Superior temporal gyrus (tissue), 1 donor: Measurements from ENCODE around the gene PYGO1.
"Not testable (repeated sequence)": the region's sequence is repeated elsewhere in the genome, so short reads cannot be mapped to it uniquely, and the experiment has no call there.

ENCODE experiments used
- DNase-seq: peaks from one replicate; pipeline ENCODE4 v3.0.0-alpha.2; 2016; ENCODE audit errors: extremely low spot score

The PYGO1 gene

GRCh38 chr15:55507567-55507966 lies 80.6 kb downstream of the PYGO1 start:
- DNase-seq: no peak

- DNase-seq: not testable (repeated sequence)
Observed at GRCh38 chr15:55505407-55505806, 82.7 kb downstream of the PYGO1 start.

DNA sequence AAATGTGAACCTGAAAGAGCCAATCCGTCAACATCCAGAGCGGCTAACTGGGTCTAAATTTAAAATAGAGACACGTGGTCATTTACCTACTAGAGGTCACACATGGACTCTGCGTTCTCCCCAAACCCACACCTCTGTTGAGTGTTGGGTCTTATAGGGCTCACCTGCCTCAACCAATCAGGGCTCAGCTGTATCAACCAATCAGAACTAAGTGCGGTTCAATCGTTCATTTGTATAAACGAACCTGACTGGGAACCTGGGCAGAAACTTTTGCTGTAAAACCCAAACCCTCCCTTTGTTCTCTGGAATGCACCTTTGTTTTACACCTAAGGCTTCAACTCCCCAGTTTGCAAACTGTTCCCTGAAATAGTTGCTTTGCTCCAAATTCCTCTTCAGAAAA lies 89.0 kb downstream of the PYGO1 start:
- no peak for DNase-seq

DNA sequence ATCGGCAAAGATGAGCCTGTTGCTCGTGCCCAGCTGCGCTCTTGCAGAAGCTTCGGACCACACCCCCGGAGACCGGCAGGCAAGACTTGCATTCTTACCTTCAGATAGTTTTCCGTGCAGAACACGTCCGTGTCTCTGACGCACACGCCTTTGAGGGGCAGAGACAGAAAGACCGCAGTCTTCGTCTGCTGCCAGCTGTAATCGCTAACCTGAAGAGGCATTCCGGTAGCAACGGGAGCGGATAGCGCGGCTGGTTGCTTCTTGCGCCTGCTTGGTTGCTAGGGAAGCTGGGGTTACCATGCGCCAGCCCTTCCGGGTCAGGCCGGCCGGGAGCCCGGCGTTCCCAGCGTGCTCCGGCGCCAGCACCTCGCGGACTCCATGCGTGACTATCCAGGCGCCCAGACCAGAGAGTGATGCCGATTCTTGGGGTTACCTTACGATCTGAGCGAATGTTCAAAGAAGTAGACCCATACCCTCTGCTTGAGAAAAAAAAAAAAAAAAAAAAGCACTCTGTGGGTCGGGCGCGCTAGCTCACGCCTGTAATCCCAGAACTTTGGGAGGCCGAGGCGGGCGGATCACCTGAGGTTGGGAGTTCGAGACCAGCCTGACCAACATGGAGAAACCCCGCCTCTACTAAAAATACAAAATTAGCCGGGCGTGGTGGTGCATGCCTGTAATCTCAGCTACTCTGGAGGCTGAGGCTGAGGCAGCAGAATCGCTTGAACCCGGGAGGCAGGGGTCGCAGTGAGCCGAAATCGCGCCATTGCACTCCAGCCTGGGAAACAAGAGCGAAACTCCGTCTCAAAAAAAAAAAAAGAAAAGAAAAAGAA lies 89.8 kb downstream of the PYGO1 start:
- peak; percentile 76 for DNase-seq

DNA sequence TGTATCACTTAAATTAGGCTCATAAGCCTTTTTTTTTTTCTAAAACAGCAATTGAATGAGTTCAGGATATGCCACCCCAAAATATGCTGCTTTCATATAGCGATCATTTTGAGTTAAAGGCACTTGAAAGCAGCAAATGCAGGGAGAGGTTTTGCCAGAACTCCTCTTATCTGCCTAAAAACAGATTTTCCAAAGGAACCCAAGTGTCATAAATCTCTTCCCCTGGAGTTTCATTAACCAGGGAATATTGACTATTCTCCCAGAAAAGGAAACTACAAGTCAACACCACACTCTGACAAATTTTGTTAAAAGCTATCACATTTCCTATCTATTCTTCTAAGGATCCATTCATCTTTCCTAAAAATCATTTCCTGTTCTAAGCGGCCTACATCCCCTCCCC lies 91.4 kb downstream of the PYGO1 start:
- DNase-seq: no peak

- DNase-seq: no peak
Observed at GRCh38 chr15:55494931-55495330, 93.2 kb downstream of the PYGO1 start.

DNA sequence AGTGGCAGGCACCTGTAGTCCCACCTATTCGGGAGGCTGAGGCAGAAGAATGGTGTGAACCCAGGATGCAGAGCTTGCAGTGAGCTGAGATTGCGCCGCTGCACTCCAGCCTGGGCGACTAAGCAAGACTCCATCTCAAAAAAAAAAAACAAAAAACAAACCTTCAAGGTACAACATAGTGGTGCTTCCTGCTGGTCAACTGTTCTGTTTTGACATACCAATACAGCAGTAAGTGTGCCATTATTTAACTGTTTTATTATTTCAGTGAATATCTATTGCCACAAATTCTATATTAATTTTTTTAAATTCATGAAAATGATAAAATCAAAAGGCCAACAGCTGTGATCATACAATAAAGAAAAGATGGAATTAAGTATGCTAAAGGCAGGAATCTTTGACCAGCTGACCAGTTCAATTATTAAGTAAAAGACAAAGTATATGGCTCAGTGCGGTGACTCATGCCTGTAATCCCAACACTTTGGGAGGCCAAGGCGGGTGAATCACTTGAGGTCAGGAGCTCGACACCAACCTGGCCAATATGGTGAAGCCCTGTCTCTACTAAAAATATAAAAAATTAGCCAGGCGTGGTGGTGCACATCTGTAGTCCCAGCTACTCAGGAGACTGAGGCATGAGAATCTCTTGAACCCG lies 99.1 kb downstream of the PYGO1 start:
- DNase-seq: not testable (repeated sequence)
